ENCODE results near the gene ABCA13. TPM values are rescaled to one million over a fixed set of nuclear protein-coding genes. Genes with fewer than 3 reads are reported as not detected.

Gene ABCA13
- total and polyA plus RNA-seq, 2 donors from 2014 or later: 0.62 to 6.0 TPM

DNA sequence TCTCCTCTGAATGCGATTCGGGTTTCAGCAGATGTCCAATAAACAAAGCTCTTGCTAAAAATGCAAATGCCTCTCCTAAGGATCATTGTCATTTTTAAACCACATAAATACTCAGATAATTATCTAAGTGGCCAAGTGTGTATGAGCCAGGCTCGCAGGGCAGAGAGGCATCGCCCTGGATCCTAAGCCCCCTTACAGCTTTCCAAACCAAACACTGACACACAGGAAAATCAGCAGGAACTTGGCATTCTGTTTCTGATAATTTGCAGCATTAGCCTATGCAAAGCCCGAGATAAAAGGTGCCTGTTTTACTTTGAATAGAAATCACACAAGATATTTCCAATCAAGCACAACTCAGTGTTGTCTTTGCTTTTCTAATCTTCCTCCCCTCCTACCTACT is 134.4 kb downstream of the ABCA13 start:
- intact Hi-C loops (cut with DNase I): no loop called here
- no peak overlapping the region for H3K4me3 ChIP-seq (ENCODE audit: low read length in 3 of 3)
- H3K9ac ChIP-seq (ENCODE audit: low read length in 3 of 3): no peak overlapping the region
- H3K27me3 ChIP-seq (ENCODE audit: control insufficient read depth, insufficient read depth, low read length): no peaks in the 10 kb centered on the region
- no peaks in the 10 kb centered on the region for H3K36me3 ChIP-seq (ENCODE audit: control insufficient read depth in 2 of 3, insufficient read depth in 3 of 3, low read length in 3 of 3)
- no peaks in the 10 kb centered on the region for H3K4me1 ChIP-seq (ENCODE audit: control insufficient read depth in 2 of 3, insufficient read depth in 2 of 3, low read depth in 1 of 3, low read length in 3 of 3)
- no peak for DNase-seq
- no peak for FAIRE-seq
- no peak for TF ChIP-seq CTCF (IDR thresholded peaks at IDR 0.05; ENCODE audit: borderline replicate concordance, extremely low read depth, insufficient read depth)
- H3K27ac ChIP-seq (ENCODE audit: low read depth in 2 of 2, low read length in 2 of 2): no peak overlapping the region
- H3K9me3 ChIP-seq (ENCODE audit: control insufficient read depth in 2 of 3, insufficient read depth in 1 of 3, low read length in 3 of 3): no peaks in the 10 kb centered on the region

GRCh38 chr7:48307041-48307714 is 135.9 kb downstream of the ABCA13 start:
- H3K4me3 ChIP-seq (ENCODE audit: low read length in 3 of 3): no peak overlapping the region
- H3K9ac ChIP-seq (ENCODE audit: low read length in 3 of 3): no peak overlapping the region
- intact Hi-C loops (cut with DNase I): no loop called here
- FAIRE-seq (no peak), DNase-seq (no peak)
- no peaks in the 10 kb centered on the region for H3K4me1 ChIP-seq (ENCODE audit: control insufficient read depth in 2 of 3, insufficient read depth in 2 of 3, low read depth in 1 of 3, low read length in 3 of 3)
- no peaks in the 10 kb centered on the region for H3K27me3 ChIP-seq (ENCODE audit: control insufficient read depth, insufficient read depth, low read length)
- no peaks in the 10 kb centered on the region for H3K36me3 ChIP-seq (ENCODE audit: control insufficient read depth in 2 of 3, insufficient read depth in 3 of 3, low read length in 3 of 3)
- H3K27ac ChIP-seq (ENCODE audit: low read depth in 2 of 2, low read length in 2 of 2): no peak overlapping the region
- TF ChIP-seq CTCF (IDR thresholded peaks at IDR 0.05; ENCODE audit: borderline replicate concordance, extremely low read depth, insufficient read depth): no peak
- no peaks in the 10 kb centered on the region for H3K9me3 ChIP-seq (ENCODE audit: control insufficient read depth in 2 of 3, insufficient read depth in 1 of 3, low read length in 3 of 3)

DNA sequence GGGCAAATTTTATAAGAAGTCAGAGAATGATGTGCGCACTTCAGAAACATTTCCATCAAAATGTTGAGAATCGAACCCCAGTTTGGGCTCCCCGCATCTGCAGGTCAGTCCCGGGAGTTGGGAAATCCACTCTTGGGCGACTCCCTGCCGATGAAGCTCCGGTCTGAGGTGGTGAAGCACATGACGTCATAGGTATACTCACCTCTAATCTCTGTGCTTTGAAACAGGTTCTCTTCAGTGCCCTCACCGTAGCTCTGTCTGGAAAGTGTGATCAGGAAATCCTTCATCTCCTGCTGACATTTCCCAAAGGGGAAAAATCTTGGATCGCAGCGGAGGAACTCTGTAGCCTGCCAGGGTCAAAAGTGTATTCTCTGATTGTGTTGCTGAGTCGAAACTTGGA is 138.5 kb downstream of the ABCA13 start:
- no peak for TF ChIP-seq CTCF (IDR thresholded peaks at IDR 0.05; ENCODE audit: borderline replicate concordance, extremely low read depth, insufficient read depth)
- H3K9me3 ChIP-seq (ENCODE audit: control insufficient read depth in 2 of 3, insufficient read depth in 1 of 3, low read length in 3 of 3): no peaks in the 10 kb centered on the region
- no peak for FAIRE-seq

More for the DNA sequence above, 138.5 kb downstream of the ABCA13 start:
- no peaks in the 10 kb centered on the region for H3K27me3 ChIP-seq (ENCODE audit: control insufficient read depth, insufficient read depth, low read length)
- no peak for DNase-seq
- intact Hi-C loops (cut with DNase I): no loop called here
- no peaks in the 10 kb centered on the region for H3K4me1 ChIP-seq (ENCODE audit: control insufficient read depth in 2 of 3, insufficient read depth in 2 of 3, low read depth in 1 of 3, low read length in 3 of 3)
- H3K9ac ChIP-seq (ENCODE audit: low read length in 3 of 3): no peak overlapping the region
- no peak overlapping the region for H3K4me3 ChIP-seq (ENCODE audit: low read length in 3 of 3)
- no peaks in the 10 kb centered on the region for H3K36me3 ChIP-seq (ENCODE audit: control insufficient read depth in 2 of 3, insufficient read depth in 3 of 3, low read length in 3 of 3)
- no peak overlapping the region for H3K27ac ChIP-seq (ENCODE audit: low read depth in 2 of 2, low read length in 2 of 2)
